ENCODE data around the gene GSAP. TPM values are rescaled to one million over a fixed set of nuclear protein-coding genes. Genes with fewer than 3 reads are reported as not detected.

The GSAP gene
- total RNA-seq, 1 experiment from 2014 or later: 23.3 TPM

DNA sequence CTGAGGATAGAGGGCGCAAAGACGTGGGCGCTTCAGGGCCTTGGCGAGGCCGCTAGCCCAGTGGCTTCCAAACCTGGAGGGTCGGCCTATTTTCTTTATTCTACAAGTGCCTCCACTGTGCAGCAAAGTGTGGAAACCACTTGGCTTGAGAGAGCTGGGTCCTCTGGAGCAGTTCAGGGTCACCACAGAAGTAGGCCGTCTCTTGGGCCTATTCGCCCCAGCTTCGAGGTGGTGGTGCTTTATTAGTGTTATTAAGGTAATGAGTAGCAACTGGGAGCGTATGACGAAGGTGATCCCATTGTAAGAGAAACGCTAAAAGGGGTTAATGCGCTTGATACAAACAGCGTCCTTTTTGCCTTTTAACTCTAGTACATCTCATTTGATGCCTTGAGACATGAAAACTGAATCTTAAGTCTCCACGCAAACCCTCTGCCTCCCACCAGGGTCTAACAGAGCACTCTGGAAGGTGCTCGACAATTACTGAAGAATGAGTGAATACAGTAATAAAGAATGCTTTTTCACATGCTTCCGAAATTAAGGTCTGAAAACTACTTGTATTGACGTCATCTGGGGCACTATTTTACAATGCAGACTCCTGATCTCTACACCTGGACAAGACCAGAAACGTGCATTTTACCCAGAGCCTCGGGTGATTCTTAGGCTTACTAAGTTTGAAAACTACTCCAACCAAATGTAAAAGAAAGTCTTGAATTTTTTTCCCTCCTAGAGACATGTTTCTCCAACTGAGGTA lies 647 bp upstream of the GSAP start:
- peak overlapping the region; percentile 70 for H3K4me3 Mint-ChIP-seq (ENCODE audit: low read depth, unreplicated experiment)
- CTCF ChIA-PET: interaction anchor here (0.6 kb wide), 2 partner anchors 132 to 211 kb away, joined by 3 to 5 read pairs; no protein-coding TSS in a partner anchor
- no peaks in the 10 kb centered on the region for H3K27me3 Mint-ChIP-seq (ENCODE audit: unreplicated experiment)
- intact Hi-C loops (cut with micrococcal nuclease; ENCODE audit: unreplicated experiment): loop anchor here (10.0 kb wide), 1 partner anchor 68 kb away; no protein-coding TSS in a partner anchor
- peak overlapping the region; percentile 73 for H3K27ac Mint-ChIP-seq (ENCODE audit: unreplicated experiment)
- H3K9me3 Mint-ChIP-seq (ENCODE audit: low read depth, unreplicated experiment): no peaks in the 10 kb centered on the region
- BruUV-seq (replicated peaks): TSS peak; percentile 81
- TF ChIP-seq, protein P1, sequence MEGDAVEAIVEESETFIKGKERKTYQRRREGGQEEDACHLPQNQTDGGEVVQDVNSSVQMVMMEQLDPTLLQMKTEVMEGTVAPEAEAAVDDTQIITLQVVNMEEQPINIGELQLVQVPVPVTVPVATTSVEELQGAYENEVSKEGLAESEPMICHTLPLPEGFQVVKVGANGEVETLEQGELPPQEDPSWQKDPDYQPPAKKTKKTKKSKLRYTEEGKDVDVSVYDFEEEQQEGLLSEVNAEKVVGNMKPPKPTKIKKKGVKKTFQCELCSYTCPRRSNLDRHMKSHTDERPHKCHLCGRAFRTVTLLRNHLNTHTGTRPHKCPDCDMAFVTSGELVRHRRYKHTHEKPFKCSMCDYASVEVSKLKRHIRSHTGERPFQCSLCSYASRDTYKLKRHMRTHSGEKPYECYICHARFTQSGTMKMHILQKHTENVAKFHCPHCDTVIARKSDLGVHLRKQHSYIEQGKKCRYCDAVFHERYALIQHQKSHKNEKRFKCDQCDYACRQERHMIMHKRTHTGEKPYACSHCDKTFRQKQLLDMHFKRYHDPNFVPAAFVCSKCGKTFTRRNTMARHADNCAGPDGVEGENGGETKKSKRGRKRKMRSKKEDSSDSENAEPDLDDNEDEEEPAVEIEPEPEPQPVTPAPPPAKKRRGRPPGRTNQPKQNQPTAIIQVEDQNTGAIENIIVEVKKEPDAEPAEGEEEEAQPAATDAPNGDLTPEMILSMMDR (IDR thresholded peaks at IDR 0.05; ENCODE audit: unreplicated experiment): no peak
- DNase-seq: no peak
- peaks cover 19% of the 10 kb centered on the region for H3K36me3 Mint-ChIP-seq (ENCODE audit: insufficient read depth, unreplicated experiment)
- H3K4me1 Mint-ChIP-seq (ENCODE audit: low read depth, unreplicated experiment): peaks cover 49% of the 10 kb centered on the region

DNA sequence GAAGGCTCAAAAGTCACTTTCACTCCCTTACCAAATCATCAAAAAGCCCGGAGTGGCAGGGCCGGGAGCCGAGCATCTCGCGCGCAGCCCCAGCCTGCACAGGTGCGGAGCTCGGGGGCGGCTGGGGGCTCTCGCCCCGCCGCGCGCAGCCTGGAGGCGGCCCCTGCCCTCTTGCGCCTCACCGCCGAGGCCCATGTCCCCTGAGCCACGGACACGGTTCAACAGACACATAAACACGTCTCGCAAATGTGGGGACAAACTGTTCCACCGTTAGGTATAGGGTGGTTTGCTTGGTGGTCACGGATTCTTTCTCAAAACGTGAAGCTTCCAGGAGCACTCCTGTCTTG lies 700 bp downstream of the GSAP start:
- CTCF ChIA-PET: interaction anchor here (0.6 kb wide), 1 partner anchor 1352 kb away, joined by 5 read pairs; no protein-coding TSS in a partner anchor
- no TSS peak for BruUV-seq (replicated peaks)
- TF ChIP-seq, protein P1 (IDR thresholded peaks at IDR 0.05; ENCODE audit: unreplicated experiment): no peak
- no peaks in the 10 kb centered on the region for H3K27me3 Mint-ChIP-seq (ENCODE audit: unreplicated experiment)
- H3K4me3 Mint-ChIP-seq (ENCODE audit: low read depth, unreplicated experiment): peak overlapping the region; percentile 70
- peaks cover 23% of the 10 kb centered on the region for H3K36me3 Mint-ChIP-seq (ENCODE audit: insufficient read depth, unreplicated experiment)
- H3K9me3 Mint-ChIP-seq (ENCODE audit: low read depth, unreplicated experiment): no peaks in the 10 kb centered on the region
- intact Hi-C loops (cut with micrococcal nuclease; ENCODE audit: unreplicated experiment): loop anchor here (10.0 kb wide), 1 partner anchor 69 kb away; no protein-coding TSS in a partner anchor
- DNase-seq: no peak
- H3K27ac Mint-ChIP-seq (ENCODE audit: unreplicated experiment): peak overlapping the region; percentile 77
- H3K4me1 Mint-ChIP-seq (ENCODE audit: low read depth, unreplicated experiment): peaks cover 44% of the 10 kb centered on the region

DNA sequence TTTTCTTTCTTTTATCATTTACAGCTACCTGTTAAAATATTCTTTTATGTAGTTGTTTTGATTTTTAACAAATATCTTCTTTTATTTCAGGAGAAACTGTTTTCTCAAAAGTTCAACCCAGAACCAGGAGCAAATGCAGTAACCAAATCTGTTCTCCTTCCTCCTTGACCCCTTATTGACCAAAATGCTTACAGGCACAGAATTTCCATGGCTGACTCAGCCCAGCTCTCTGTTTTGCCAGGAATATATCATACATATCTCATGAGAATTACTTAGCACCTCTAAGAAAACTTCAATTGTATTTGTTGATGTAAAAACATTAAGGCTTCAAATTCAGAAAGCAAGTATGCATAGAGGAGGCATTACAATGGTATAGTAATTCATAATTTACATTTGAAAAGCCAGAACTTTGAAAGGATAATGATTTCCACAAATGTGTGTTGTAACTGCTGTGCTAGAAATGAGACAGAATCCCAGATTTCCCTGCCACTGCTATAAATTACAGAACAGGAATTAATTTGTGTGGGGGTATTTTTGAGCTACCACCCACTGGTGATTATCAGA lies 2.2 kb downstream of the GSAP start:
- no peak for DNase-seq
- intact Hi-C loops (cut with micrococcal nuclease; ENCODE audit: unreplicated experiment): loop anchor here (10.0 kb wide), 1 partner anchor 71 kb away; no protein-coding TSS in a partner anchor
- Mint-ChIP-seq H3K4me3 (ENCODE audit: low read depth, unreplicated experiment) (peak overlapping the region; percentile 70), H3K4me1 (ENCODE audit: low read depth, unreplicated experiment) (peaks cover 37% of the 10 kb centered on the region), H3K27ac (ENCODE audit: unreplicated experiment) (peak overlapping the region; percentile 42), H3K36me3 (ENCODE audit: insufficient read depth, unreplicated experiment) (peaks cover 29% of the 10 kb centered on the region), H3K9me3 (ENCODE audit: low read depth, unreplicated experiment) (no peaks in the 10 kb centered on the region), H3K27me3 (ENCODE audit: unreplicated experiment) (no peaks in the 10 kb centered on the region)
- TF ChIP-seq, protein P1 (IDR thresholded peaks at IDR 0.05; ENCODE audit: unreplicated experiment): no peak
- no TSS peak for BruUV-seq (replicated peaks)
- CTCF ChIA-PET: interaction anchor here (0.6 to 1.7 kb wide), 3 partner anchors 14 to 238 kb away, joined by 3 to 7 read pairs (median 3); no protein-coding TSS in a partner anchor

DNA sequence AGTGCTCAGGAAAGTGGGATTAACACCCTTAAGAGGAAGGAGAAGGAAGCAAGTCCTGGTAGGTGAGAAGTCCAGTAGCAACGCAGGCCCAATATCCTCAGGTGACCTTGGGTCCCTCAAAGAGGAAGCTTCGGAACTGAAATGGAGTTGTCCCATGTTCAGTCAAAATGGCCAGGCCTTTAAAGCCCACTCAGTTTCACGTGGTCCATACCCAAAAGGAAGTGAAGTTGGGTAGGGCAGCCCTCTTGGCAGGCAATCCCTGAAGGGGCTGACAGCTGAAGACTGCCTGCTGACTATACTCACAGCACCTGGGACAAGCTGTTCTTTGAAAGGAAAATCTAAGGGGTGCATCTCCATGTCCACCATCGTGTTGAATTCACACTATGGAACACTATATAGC lies 3.0 kb downstream of the GSAP start:
- TF ChIP-seq, protein P1 (IDR thresholded peaks at IDR 0.05; ENCODE audit: unreplicated experiment): no peak
- peak overlapping the region; percentile 96 for H3K27ac Mint-ChIP-seq (ENCODE audit: unreplicated experiment)
- CTCF ChIA-PET: interaction anchor here (1.0 to 1.7 kb wide), 2 partner anchors 15 to 238 kb away, joined by 3 to 7 read pairs; no protein-coding TSS in a partner anchor

More for the DNA sequence above, 3.0 kb downstream of the GSAP start:
- no peaks in the 10 kb centered on the region for H3K9me3 Mint-ChIP-seq (ENCODE audit: low read depth, unreplicated experiment)
- peak overlapping the region; percentile 24 for H3K4me3 Mint-ChIP-seq (ENCODE audit: low read depth, unreplicated experiment)
- no peak for DNase-seq
- peaks cover 37% of the 10 kb centered on the region for H3K4me1 Mint-ChIP-seq (ENCODE audit: low read depth, unreplicated experiment)
- peaks cover 32% of the 10 kb centered on the region for H3K36me3 Mint-ChIP-seq (ENCODE audit: insufficient read depth, unreplicated experiment)
- BruUV-seq (replicated peaks): no TSS peak
- intact Hi-C loops (cut with micrococcal nuclease; ENCODE audit: unreplicated experiment): loop anchor here (10.0 kb wide), 1 partner anchor 72 kb away; no protein-coding TSS in a partner anchor
- H3K27me3 Mint-ChIP-seq (ENCODE audit: unreplicated experiment): no peaks in the 10 kb centered on the region
